Peyer's patch (tissue), 4 donors: ENCODE data around the gene C13orf46.

Source experiments
- POLR2A ChIP-seq, 2 donors: fragments of 450-650 bp; IDR thresholded peaks; one replicate each; pipeline ENCODE4 v1.5.1; 2017; ENCODE audit warnings: antibody characterized with exemption in 2 of 2, mild to moderate bottlenecking in 2 of 2, moderate library complexity in 2 of 2
- TF ChIP-seq, protein P1 (sequence below), 6 experiments: fragments of 450-650 bp in 4 of 6; fragments of 200-600 bp in 2 of 6; sonication (generic) in 1 of 6; IDR thresholded peaks; one replicate each; pipeline ENCODE4 v1.5.1; 2017 to 2019; ENCODE audit warnings: antibody characterized with exemption in 6 of 6, mild to moderate bottlenecking in 3 of 6, moderate library complexity in 1 of 6

DNA sequence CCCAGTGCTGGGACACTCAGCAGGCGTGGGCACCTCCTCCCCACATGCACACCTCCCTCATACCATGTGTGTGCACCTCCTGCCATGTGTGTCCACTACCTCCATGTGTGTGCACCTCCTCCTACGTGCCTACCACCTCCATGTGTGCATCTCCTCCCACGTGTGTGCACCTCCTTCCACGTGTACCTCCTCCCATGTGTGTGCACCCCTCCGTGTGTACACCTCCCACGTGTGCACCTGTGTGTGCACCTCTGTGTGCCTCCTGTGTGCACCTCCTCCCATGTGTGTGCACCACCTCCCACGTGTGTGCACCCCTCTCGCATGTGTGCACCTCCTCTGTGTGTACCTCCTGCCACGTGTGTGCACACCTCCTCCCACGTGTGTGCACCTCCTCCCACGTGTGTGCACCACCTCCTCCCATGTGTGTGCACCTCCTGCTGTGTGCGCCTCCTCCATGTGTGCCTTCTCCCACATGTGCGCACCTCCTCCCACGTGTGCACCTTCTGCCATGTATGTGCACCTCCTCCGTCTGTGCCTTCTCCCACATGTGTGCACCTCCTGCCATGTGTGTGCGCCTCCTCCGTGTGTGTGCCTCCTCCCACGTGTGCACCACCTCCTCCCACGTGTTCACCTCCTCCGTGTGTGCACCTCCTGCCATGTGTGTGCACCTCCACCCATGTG lies 6.1 kb upstream of the C13orf46 start:
- TF ChIP-seq, protein P1, sequence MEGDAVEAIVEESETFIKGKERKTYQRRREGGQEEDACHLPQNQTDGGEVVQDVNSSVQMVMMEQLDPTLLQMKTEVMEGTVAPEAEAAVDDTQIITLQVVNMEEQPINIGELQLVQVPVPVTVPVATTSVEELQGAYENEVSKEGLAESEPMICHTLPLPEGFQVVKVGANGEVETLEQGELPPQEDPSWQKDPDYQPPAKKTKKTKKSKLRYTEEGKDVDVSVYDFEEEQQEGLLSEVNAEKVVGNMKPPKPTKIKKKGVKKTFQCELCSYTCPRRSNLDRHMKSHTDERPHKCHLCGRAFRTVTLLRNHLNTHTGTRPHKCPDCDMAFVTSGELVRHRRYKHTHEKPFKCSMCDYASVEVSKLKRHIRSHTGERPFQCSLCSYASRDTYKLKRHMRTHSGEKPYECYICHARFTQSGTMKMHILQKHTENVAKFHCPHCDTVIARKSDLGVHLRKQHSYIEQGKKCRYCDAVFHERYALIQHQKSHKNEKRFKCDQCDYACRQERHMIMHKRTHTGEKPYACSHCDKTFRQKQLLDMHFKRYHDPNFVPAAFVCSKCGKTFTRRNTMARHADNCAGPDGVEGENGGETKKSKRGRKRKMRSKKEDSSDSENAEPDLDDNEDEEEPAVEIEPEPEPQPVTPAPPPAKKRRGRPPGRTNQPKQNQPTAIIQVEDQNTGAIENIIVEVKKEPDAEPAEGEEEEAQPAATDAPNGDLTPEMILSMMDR (IDR thresholded peaks at IDR 0.05): no peak
- no peak for TF ChIP-seq POLR2A (IDR thresholded peaks at IDR 0.05)
